ENCODE results near the gene EPN3.

The EPN3 gene

GRCh38 chr17:50495217-50495823, 37.2 kb upstream of the EPN3 start:
- no peaks in the 10 kb centered on the region for H3K36me3 ChIP-seq (ENCODE audit: control insufficient read depth in 1 of 2, insufficient read depth in 2 of 2, low read length in 2 of 2)
- H3K18ac ChIP-seq (ENCODE audit: low read length), result no peak overlapping the region
- no peak overlapping the region for H2BK5ac ChIP-seq (ENCODE audit: low read depth, low read length, poor library complexity)
- H2BK120ac ChIP-seq (ENCODE audit: insufficient read depth, low read length, poor library complexity), result no peak overlapping the region
- H2AFZ ChIP-seq (ENCODE audit: insufficient read depth, low read length, poor library complexity), result no peak overlapping the region
- H2BK12ac ChIP-seq (ENCODE audit: low read length), result no peak overlapping the region
- H3K4me3 ChIP-seq (ENCODE audit: low read depth, low read length), result no peak overlapping the region
- DNase-seq, result no peak
- WGBS (ENCODE audit: extremely low coverage, insufficient coverage, insufficient read length), result no CpG with 5 or more reads among the region's 8 CpGs
- H3K4me1 ChIP-seq (ENCODE audit: control insufficient read depth in 1 of 2, insufficient read depth in 2 of 2, low read length in 2 of 2), result peaks cover 5 to 6% of the 10 kb centered on the region in 2 experiments
- H4K91ac ChIP-seq (ENCODE audit: low read depth, low read length), result no peak overlapping the region
- H3K14ac ChIP-seq (ENCODE audit: low read length), result no peak overlapping the region
- no peak overlapping the region for H2AK5ac ChIP-seq (ENCODE audit: low read length)
- no peak overlapping the region for H3K4ac ChIP-seq (ENCODE audit: low read depth, low read length)
- H3K9ac ChIP-seq (ENCODE audit: low read length), result no peak overlapping the region
- no peaks in the 10 kb centered on the region for H3K79me2 ChIP-seq (ENCODE audit: control insufficient read depth, insufficient read depth, low read length, poor library complexity)
- no peaks in the 10 kb centered on the region for H3K27me3 ChIP-seq (ENCODE audit: insufficient read depth, low read length)
- H4K12ac ChIP-seq (ENCODE audit: low read depth, low read length), result no peak overlapping the region
- no peaks in the 10 kb centered on the region for H3K79me1 ChIP-seq (ENCODE audit: low read length)
- H3K23ac ChIP-seq (ENCODE audit: low read length), result no peak overlapping the region
- H3K9me3 ChIP-seq (ENCODE audit: insufficient read depth, low read depth, low read length), result peaks cover 2% of the 10 kb centered on the region
- no peak overlapping the region for H3K4me2 ChIP-seq (ENCODE audit: low read length)
- H3K27ac ChIP-seq (ENCODE audit: low read depth, low read length), result no peak overlapping the region
- no peak overlapping the region for H4K8ac ChIP-seq (ENCODE audit: low read depth, low read length)

DNA sequence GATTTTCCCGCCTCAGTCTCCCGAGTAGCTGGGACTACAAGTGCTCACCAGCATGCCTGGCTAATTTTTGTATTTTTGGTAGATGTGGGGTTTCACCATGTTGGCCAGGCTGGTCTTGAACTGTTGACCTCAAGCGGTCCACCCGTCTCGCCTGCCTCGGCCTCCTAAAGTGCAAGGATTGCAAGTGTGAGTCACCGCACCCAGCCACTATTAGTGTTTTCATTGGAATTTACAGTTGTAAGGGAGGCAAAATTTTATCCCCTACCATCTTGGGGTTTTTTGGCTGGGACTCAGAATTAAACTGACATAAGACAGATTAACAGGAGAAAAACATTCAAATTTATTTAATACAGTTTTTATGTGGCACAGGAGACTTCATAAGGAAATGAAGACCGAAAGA, 36.6 kb upstream of the EPN3 start:
- H3K23ac ChIP-seq (ENCODE audit: low read length), result no peak overlapping the region
- peaks cover 5 to 6% of the 10 kb centered on the region in 2 experiments for H3K4me1 ChIP-seq (ENCODE audit: control insufficient read depth in 1 of 2, insufficient read depth in 2 of 2, low read length in 2 of 2)
- no peak overlapping the region for H3K9ac ChIP-seq (ENCODE audit: low read length)
- H4K8ac ChIP-seq (ENCODE audit: low read depth, low read length), result no peak overlapping the region
- no peak overlapping the region for H2AK5ac ChIP-seq (ENCODE audit: low read length)
- no peaks in the 10 kb centered on the region for H3K79me2 ChIP-seq (ENCODE audit: control insufficient read depth, insufficient read depth, low read length, poor library complexity)
- WGBS (ENCODE audit: extremely low coverage, insufficient coverage, insufficient read length), result no CpG with 5 or more reads among the region's 8 CpGs
- H3K4me3 ChIP-seq (ENCODE audit: low read depth, low read length), result no peak overlapping the region
- H3K27me3 ChIP-seq (ENCODE audit: insufficient read depth, low read length), result no peaks in the 10 kb centered on the region
- H4K12ac ChIP-seq (ENCODE audit: low read depth, low read length), result no peak overlapping the region
- peaks cover 2% of the 10 kb centered on the region for H3K9me3 ChIP-seq (ENCODE audit: insufficient read depth, low read depth, low read length)
- no peak overlapping the region for H3K27ac ChIP-seq (ENCODE audit: low read depth, low read length)
- H2BK12ac ChIP-seq (ENCODE audit: low read length), result no peak overlapping the region
- no peak overlapping the region for H3K4me2 ChIP-seq (ENCODE audit: low read length)
- no peak overlapping the region for H3K18ac ChIP-seq (ENCODE audit: low read length)
- DNase-seq, result peak in 1 of 2 donors; percentile 30
- H3K36me3 ChIP-seq (ENCODE audit: control insufficient read depth in 1 of 2, insufficient read depth in 2 of 2, low read length in 2 of 2), result no peaks in the 10 kb centered on the region
- H4K91ac ChIP-seq (ENCODE audit: low read depth, low read length), result no peak overlapping the region
- no peak overlapping the region for H2AFZ ChIP-seq (ENCODE audit: insufficient read depth, low read length, poor library complexity)
- H3K4ac ChIP-seq (ENCODE audit: low read depth, low read length), result no peak overlapping the region
- H2BK120ac ChIP-seq (ENCODE audit: insufficient read depth, low read length, poor library complexity), result no peak overlapping the region
- no peak overlapping the region for H2BK5ac ChIP-seq (ENCODE audit: low read depth, low read length, poor library complexity)
- no peaks in the 10 kb centered on the region for H3K79me1 ChIP-seq (ENCODE audit: low read length)
- H3K14ac ChIP-seq (ENCODE audit: low read length), result no peak overlapping the region

DNA sequence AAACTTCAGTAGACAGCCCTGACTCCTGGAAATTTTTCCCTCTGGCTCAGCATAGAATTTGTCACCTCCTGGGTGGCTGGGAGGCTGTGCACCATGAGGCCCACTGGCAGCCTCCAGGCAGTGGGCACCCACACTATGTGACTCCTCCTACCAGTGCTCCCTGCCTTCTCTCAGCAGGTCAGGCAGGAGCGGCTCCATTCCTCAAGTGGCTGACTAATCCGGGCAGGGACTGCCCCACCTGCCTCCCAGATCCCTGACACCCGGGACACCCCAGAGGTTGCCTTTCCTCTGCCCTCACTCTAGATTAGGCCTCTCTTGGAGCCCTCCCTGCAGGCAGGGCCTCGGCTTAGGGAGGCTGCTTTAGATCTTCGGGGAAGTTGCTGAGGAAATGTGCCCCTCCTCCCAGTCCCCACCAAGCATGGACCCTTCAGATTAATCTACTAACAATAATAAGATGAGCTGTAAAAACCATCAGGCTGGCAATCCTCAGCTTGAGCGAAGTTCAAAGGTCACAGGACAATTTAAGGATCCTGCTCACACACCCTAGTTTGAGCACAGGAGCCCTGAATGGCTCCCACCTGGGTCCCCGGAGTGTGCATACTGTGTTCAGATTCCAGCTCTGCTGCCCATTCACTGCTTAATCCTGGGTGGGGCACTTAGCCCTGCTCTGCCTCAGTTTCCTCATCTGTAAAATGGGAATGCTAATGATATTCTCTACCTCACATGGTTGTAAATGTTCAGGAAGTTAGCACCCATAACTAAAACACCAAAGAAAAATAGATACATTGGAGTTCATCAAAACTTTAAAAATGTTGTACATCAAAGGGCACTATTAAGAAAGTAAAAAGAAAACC, 34.3 kb upstream of the EPN3 start:
- Histone ChIP-seq H3K79me1 (ENCODE audit: low read length) (no peaks in the 10 kb centered on the region), H3K4me3 (ENCODE audit: low read depth, low read length) (no peak overlapping the region), H3K27me3 (ENCODE audit: insufficient read depth, low read length) (peaks cover 2% of the 10 kb centered on the region), H4K8ac (ENCODE audit: low read depth, low read length) (no peak overlapping the region), H2BK120ac (ENCODE audit: insufficient read depth, low read length, poor library complexity) (no peak overlapping the region), H3K27ac (ENCODE audit: low read depth, low read length) (no peak overlapping the region), H2AK5ac (ENCODE audit: low read length) (no peak overlapping the region), H3K36me3 (ENCODE audit: control insufficient read depth in 1 of 2, insufficient read depth in 2 of 2, low read length in 2 of 2) (no peaks in the 10 kb centered on the region), H3K23ac (ENCODE audit: low read length) (no peak overlapping the region), H4K12ac (ENCODE audit: low read depth, low read length) (no peak overlapping the region), H3K79me2 (ENCODE audit: control insufficient read depth, insufficient read depth, low read length, poor library complexity) (no peaks in the 10 kb centered on the region), H3K9me3 (ENCODE audit: insufficient read depth, low read depth, low read length) (peaks cover 2% of the 10 kb centered on the region), H2BK12ac (ENCODE audit: low read length) (no peak overlapping the region), H2BK5ac (ENCODE audit: low read depth, low read length, poor library complexity) (no peak overlapping the region), H3K4me1 (ENCODE audit: control insufficient read depth in 1 of 2, insufficient read depth in 2 of 2, low read length in 2 of 2) (peaks cover 5 to 6% of the 10 kb centered on the region in 2 experiments), H2AFZ (ENCODE audit: insufficient read depth, low read length, poor library complexity) (no peak overlapping the region), H3K4ac (ENCODE audit: low read depth, low read length) (no peak overlapping the region), H3K18ac (ENCODE audit: low read length) (no peak overlapping the region), H3K14ac (ENCODE audit: low read length) (no peak overlapping the region), H3K4me2 (ENCODE audit: low read length) (no peak overlapping the region), H3K9ac (ENCODE audit: low read length) (no peak overlapping the region), H4K91ac (ENCODE audit: low read depth, low read length) (no peak overlapping the region)
- DNase-seq, result peak in 1 of 2 donors; percentile 36
- no CpG with 5 or more reads among the region's 7 CpGs for WGBS (ENCODE audit: extremely low coverage, insufficient coverage, insufficient read length)

DNA sequence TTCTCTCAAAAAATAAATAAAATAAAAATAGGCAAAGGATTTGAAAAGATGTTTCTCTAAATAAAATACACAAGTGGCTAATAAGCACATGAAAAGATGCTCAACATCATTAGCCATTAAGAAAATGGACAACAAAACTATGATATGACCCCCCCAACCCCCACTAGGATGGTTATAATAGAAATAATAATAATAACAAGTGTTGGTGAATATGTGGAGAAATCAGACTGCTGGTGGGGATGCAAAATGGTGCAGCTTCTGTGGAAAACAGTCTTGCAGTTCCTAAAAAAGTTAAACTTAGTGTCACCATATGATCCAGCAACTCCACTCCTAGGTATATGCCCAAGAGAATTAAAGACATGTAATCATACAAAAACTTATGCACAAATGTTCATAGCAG, 33.3 kb upstream of the EPN3 start:
- H2BK5ac ChIP-seq (ENCODE audit: low read depth, low read length, poor library complexity), result no peak overlapping the region
- H3K4me3 ChIP-seq (ENCODE audit: low read depth, low read length), result no peak overlapping the region
- peaks cover 2% of the 10 kb centered on the region for H3K9me3 ChIP-seq (ENCODE audit: insufficient read depth, low read depth, low read length)
- H3K27ac ChIP-seq (ENCODE audit: low read depth, low read length), result no peak overlapping the region
- no peak overlapping the region for H4K8ac ChIP-seq (ENCODE audit: low read depth, low read length)
- no peak overlapping the region for H3K9ac ChIP-seq (ENCODE audit: low read length)
- H3K4me2 ChIP-seq (ENCODE audit: low read length), result no peak overlapping the region
- no peak overlapping the region for H3K18ac ChIP-seq (ENCODE audit: low read length)
- H2BK120ac ChIP-seq (ENCODE audit: insufficient read depth, low read length, poor library complexity), result no peak overlapping the region
- H3K79me2 ChIP-seq (ENCODE audit: control insufficient read depth, insufficient read depth, low read length, poor library complexity), result no peaks in the 10 kb centered on the region
- no peak overlapping the region for H3K4ac ChIP-seq (ENCODE audit: low read depth, low read length)
- H3K4me1 ChIP-seq (ENCODE audit: control insufficient read depth in 1 of 2, insufficient read depth in 2 of 2, low read length in 2 of 2), result peaks cover 5 to 6% of the 10 kb centered on the region in 2 experiments
- no peaks in the 10 kb centered on the region for H3K79me1 ChIP-seq (ENCODE audit: low read length)
- no peak overlapping the region for H4K12ac ChIP-seq (ENCODE audit: low read depth, low read length)
- no peak overlapping the region for H3K23ac ChIP-seq (ENCODE audit: low read length)
- peaks cover 2% of the 10 kb centered on the region for H3K27me3 ChIP-seq (ENCODE audit: insufficient read depth, low read length)
- no peak overlapping the region for H4K91ac ChIP-seq (ENCODE audit: low read depth, low read length)
- H3K14ac ChIP-seq (ENCODE audit: low read length), result no peak overlapping the region
- H2AK5ac ChIP-seq (ENCODE audit: low read length), result no peak overlapping the region
- DNase-seq, result no peak
- no peak overlapping the region for H2AFZ ChIP-seq (ENCODE audit: insufficient read depth, low read length, poor library complexity)
- no peaks in the 10 kb centered on the region for H3K36me3 ChIP-seq (ENCODE audit: control insufficient read depth in 1 of 2, insufficient read depth in 2 of 2, low read length in 2 of 2)
- H2BK12ac ChIP-seq (ENCODE audit: low read length), result no peak overlapping the region
